GM23248 (cell line): ENCODE measurements around the gene DNAJB4. TPM values are rescaled to one million over a fixed set of nuclear protein-coding genes. Genes with fewer than 3 reads are reported as not detected.

ENCODE experiments used
- DNase-seq: peaks from one replicate; pipeline ENCODE4 v3.0.0-alpha.2; 2015
- H2AFZ ChIP-seq: fragments of 200-600 bp; sonication (generic); 2 replicates; pipeline ENCODE4 v1.6.1; 2016; ENCODE audit warnings: antibody characterized with exemption
- H3F3A ChIP-seq: fragments of 200-600 bp; sonication (generic); 2 replicates; pipeline ENCODE4 v1.6.1; 2016; ENCODE audit warnings: mild to moderate bottlenecking, antibody characterized with exemption, mixed run types; ENCODE audit not compliant: insufficient read depth
- H3K27ac ChIP-seq: fragments of 200-600 bp; sonication (generic); 2 replicates; pipeline ENCODE4 v1.5.1; 2016; ENCODE audit warnings: mild to moderate bottlenecking
- H3K27me3 ChIP-seq: fragments of 200-600 bp; sonication (generic); replicated peaks from 2 replicates; pipeline ENCODE4 v1.6.1; 2016; ENCODE audit warnings: mild to moderate bottlenecking; ENCODE audit not compliant: insufficient read depth
- H3K36me3 ChIP-seq: fragments of 200-600 bp; sonication (generic); 2 replicates; pipeline ENCODE4 v1.6.1; 2016; ENCODE audit warnings: low read depth, mild to moderate bottlenecking
- H3K4me1 ChIP-seq: fragments of 200-600 bp; sonication (generic); 2 replicates; pipeline ENCODE4 v1.6.1; 2016; ENCODE audit warnings: mild to moderate bottlenecking; ENCODE audit not compliant: insufficient read depth
- H3K4me2 ChIP-seq: fragments of 200-600 bp; sonication (generic); one replicate; pipeline ENCODE4 v1.6.1; 2016; ENCODE audit warnings: mild to moderate bottlenecking; ENCODE audit not compliant: unreplicated experiment
- H3K4me3 ChIP-seq: fragments of 200-600 bp; sonication (generic); 2 replicates; pipeline ENCODE4 v1.5.1; 2016; ENCODE audit warnings: mild to moderate bottlenecking
- H3K79me2 ChIP-seq: fragments of 200-600 bp; sonication (generic); 2 replicates; pipeline ENCODE4 v1.6.1; 2016; ENCODE audit warnings: mild to moderate bottlenecking; ENCODE audit not compliant: insufficient read depth
- H3K9ac ChIP-seq: fragments of 200-600 bp; sonication (generic); 2 replicates; pipeline ENCODE4 v1.6.1; 2016; ENCODE audit warnings: mild to moderate bottlenecking
- H3K9me2 ChIP-seq: fragments of 200-600 bp; sonication (generic); 2 replicates; pipeline ENCODE4 v1.6.1; 2016; ENCODE audit warnings: mixed run types, mild to moderate bottlenecking, moderate library complexity; ENCODE audit not compliant: insufficient read depth
- H3K9me3 ChIP-seq: fragments of 200-600 bp; sonication (generic); one replicate; pipeline ENCODE4 v1.6.1; 2017; ENCODE audit warnings: low read depth
- H4K20me1 ChIP-seq: fragments of 200-600 bp; sonication (generic); 2 replicates; pipeline ENCODE4 v1.6.0; 2016; ENCODE audit not compliant: insufficient read depth
- EZH2 ChIP-seq: fragments of 200-600 bp; sonication (generic); IDR thresholded peaks from 2 replicates; pipeline ENCODE4 v1.6.1; 2018; ENCODE audit warnings: antibody characterized with exemption, mild to moderate bottlenecking; ENCODE audit not compliant: insufficient read depth, poor library complexity, severe bottlenecking
- EZH2phosphoT487 ChIP-seq: fragments of 200-600 bp; sonication (generic); IDR thresholded peaks from 2 replicates; pipeline ENCODE4 v1.6.1; 2018; ENCODE audit warnings: antibody characterized with exemption, moderate library complexity, mild to moderate bottlenecking, low read depth; ENCODE audit not compliant: insufficient read depth
- WGBS, 2 experiments: methylation state at CpG; one replicate each; pipeline ENCODE4 v1.1.6; 2015 to 2017; ENCODE audit warnings: low lambda C conversion rate in 2 of 2, low coverage in 1 of 2; ENCODE audit errors: missing lambda C conversion rate in 2 of 2; 5-methylcytosine and 5-hydroxymethylcytosine counted together
- in situ Hi-C: fragments of 300-500 bp; cut with MboI; formaldehyde crosslinking; loops from 2 replicates; pipeline ENCODE4 v1.15.0; 2020
- polyA plus RNA-seq: library from polyadenylated mRNA; unstranded; fragments of >200 nt; fragmentation: Nextera tagmentation; extraction: Ambion mirVana; gene quantifications from 2 replicates; pipeline ENCODE4 v1.2.1, GENCODE V29; 2016
- total RNA-seq: library from RNA; depleted of rRNA; stranded (reverse); fragments of >200 nt; shearing (Covaris generic); gene quantifications from 2 replicates; pipeline ENCODE4 v1.2.3, GENCODE V29; 2014

The DNAJB4 gene
- total and polyA plus RNA-seq, 2 experiments from 2014 or later: 125 to 147 TPM

DNA sequence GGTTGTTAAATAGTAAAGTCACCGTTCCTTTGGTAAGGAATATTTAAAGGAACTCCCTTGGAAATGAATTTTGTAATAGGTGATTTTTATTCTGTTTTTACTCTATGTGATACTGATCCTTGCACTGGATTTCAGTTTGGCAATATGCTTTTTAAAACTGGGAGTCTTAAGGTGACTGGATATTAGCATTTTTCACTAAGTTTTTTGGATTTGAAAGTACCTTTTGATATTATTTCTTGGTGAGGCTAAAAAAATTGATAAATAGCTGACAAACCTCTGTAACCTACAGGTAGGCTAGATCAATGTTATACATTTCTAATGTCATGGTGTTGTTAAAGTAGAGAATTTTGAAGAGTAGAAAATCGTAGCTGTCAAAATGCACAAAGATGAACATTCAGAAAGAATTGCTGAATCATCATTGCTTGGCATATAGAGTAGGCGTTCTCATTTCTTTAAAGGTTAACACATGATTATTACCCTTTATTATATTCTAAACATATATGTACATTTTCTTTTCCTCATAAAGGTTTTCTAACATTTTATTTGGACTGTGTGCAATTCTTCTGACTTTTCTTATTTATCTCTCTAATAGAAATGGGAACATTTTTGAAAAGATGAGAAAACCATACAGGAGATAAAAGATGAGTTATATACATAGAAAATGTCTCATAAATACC lies 1.5 kb upstream of the DNAJB4 start:
- peak; percentile 49 for DNase-seq
- 0 out of 2 replicates have a peak, but pooled peaks cover 8% of the 10 kb centered on the region for H3K36me3 ChIP-seq
- no peaks in the 10 kb centered on the region for H3K9me2 ChIP-seq
- H3F3A ChIP-seq: peaks cover 66% of the 10 kb centered on the region
- in situ Hi-C loops: no loop called here
- TF ChIP-seq EZH2: no peak
- no peak for TF ChIP-seq EZH2phosphoT487
- peak overlapping the region; percentile 95 for H3K4me3 ChIP-seq
- peak overlapping the region; percentile 96 for H3K9ac ChIP-seq
- H3K4me2 ChIP-seq: peak overlapping the region; percentile 97
- WGBS, 2 experiments: 37 to 38% methylated on average over 3 of the region's 3 CpGs
- H3K4me1 ChIP-seq: peaks cover 26% of the 10 kb centered on the region
- H3K9me3 ChIP-seq: no peaks in the 10 kb centered on the region
- H2AFZ ChIP-seq: peak overlapping the region; percentile 54; the same call in 1 of the 2 replicates
- 0 out of 2 replicates have a peak, but pooled peaks cover 8% of the 10 kb centered on the region for H4K20me1 ChIP-seq
- peaks cover 93% of the 10 kb centered on the region for H3K79me2 ChIP-seq
- peak overlapping the region; percentile 91 for H3K27ac ChIP-seq
- H3K27me3 ChIP-seq: no peaks in the 10 kb centered on the region

DNA sequence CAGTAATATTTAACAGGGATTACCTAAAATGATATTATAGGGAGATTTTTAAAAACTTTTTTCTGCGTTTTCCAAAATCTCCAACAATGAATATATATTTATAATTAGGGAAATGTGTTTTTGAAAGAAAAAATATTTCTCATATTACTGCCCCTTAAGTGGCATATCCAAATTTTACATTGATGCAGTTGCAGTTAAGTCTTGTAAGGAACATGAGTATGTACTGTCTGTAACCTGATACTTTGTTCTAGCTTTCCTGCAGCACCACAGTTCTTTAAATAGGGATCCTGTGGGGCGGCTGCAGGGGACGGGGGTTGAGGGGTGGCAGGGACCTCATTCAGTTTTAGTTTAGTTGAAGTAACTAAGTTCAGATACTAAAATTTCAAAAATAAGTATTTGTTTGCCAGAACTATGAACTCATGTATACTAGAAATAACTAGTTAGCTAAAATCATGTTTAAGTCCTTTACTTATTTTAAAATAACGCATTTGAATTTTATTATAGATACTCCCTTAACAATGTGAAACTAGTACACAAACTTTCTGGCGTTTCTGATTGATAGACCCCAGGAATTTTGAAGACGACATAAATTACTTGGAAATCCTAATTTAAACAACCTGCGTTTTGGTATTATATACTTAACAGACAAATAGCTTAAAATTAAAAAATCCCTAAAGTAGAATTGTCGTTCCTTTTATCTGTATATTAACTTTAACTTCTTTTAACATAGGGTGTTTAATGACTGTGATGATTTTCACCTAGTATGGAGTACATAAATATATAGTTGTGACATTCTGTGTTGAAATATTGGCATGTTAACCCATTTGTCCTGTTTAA lies 639 bp upstream of the DNAJB4 start:
- peak; percentile 81 for DNase-seq
- no peak for TF ChIP-seq EZH2
- TF ChIP-seq EZH2phosphoT487: no peak
- Histone ChIP-seq H3K4me2 (peak overlapping the region; percentile 97), H3K4me3 (peak overlapping the region; percentile 95), H3K79me2 (peaks cover 93% of the 10 kb centered on the region), H2AFZ (peak overlapping the region; percentile 75), H3K4me1 (peaks cover 31% of the 10 kb centered on the region), H3K9me2 (no peaks in the 10 kb centered on the region), H3K9me3 (no peaks in the 10 kb centered on the region), H3F3A (peaks cover 73% of the 10 kb centered on the region), H4K20me1 (0 out of 2 replicates have a peak, but pooled peaks cover 9% of the 10 kb centered on the region), H3K9ac (peak overlapping the region; percentile 96), H3K27ac (peak overlapping the region; percentile 91), H3K36me3 (peaks cover 10% of the 10 kb centered on the region; the same call in 1 of the 2 replicates), H3K27me3 (no peaks in the 10 kb centered on the region)
- 1 to 2% methylated on average over 8 of the region's 8 CpGs for WGBS, 2 experiments
- in situ Hi-C loops: no loop called here

DNA sequence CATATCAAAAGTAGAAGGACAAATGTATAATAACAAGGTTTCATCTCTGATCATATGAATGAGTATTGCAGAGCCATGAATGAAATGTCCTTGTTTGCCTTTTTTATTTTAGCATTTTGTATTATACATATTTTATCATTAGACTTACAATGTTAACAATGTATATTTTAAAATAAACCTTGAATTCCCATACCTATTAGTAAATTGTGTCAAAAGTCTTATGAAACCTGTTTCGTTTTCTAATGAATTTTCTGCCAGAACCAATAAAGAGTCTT lies 646 bp downstream of the DNAJB4 start:
- WGBS, 2 experiments: 0% methylated on average over 1 of the region's 1 CpG
- Histone ChIP-seq H3K27me3 (no peaks in the 10 kb centered on the region), H3K9me2 (no peaks in the 10 kb centered on the region), H3K27ac (peak overlapping the region; percentile 91), H3K4me2 (peak overlapping the region; percentile 97), H3K4me3 (peak overlapping the region; percentile 95), H2AFZ (no peak overlapping the region), H4K20me1 (peaks cover 14% of the 10 kb centered on the region; the same call in 1 of the 2 replicates), H3K79me2 (peaks cover 93% of the 10 kb centered on the region), H3F3A (peaks cover 83% of the 10 kb centered on the region), H3K4me1 (peaks cover 35% of the 10 kb centered on the region), H3K36me3 (peaks cover 12% of the 10 kb centered on the region), H3K9me3 (no peaks in the 10 kb centered on the region), H3K9ac (peak overlapping the region; percentile 96)
- TF ChIP-seq EZH2phosphoT487 (no peak), EZH2 (no peak)
- DNase-seq: no peak
- in situ Hi-C loops: no loop called here

DNA sequence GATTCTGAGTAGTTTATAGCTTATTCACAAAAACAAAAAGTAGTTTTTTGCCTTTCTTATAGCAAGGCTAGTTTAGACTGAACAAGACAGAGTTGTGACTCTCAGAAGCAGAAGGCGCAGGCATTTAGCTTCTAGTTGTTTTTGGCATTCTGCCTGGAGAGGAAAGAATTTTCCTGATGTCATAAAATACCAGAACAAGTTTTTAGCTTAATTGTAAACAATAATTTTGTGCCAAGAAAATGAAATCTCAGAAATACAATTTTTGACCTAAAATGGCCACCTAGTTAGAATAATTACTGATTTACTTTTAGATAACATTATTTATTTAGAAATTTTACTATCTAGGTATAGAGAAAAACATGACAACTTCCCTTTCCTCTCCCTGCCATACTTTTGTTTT lies 1.0 kb downstream of the DNAJB4 start:
- Histone ChIP-seq H3K79me2 (peaks cover 93% of the 10 kb centered on the region), H3K27ac (peak overlapping the region; percentile 91), H2AFZ (no peak overlapping the region), H3K36me3 (peaks cover 16% of the 10 kb centered on the region), H3K4me2 (peak overlapping the region; percentile 97), H3F3A (peaks cover 87% of the 10 kb centered on the region), H3K27me3 (no peaks in the 10 kb centered on the region), H3K9me2 (no peaks in the 10 kb centered on the region), H4K20me1 (peaks cover 14% of the 10 kb centered on the region; the same call in 1 of the 2 replicates), H3K4me1 (peaks cover 39% of the 10 kb centered on the region), H3K9ac (peak overlapping the region; percentile 96), H3K9me3 (no peaks in the 10 kb centered on the region), H3K4me3 (peak overlapping the region; percentile 95)
- 0 to 3% methylated on average over 1 of the region's 1 CpG for WGBS, 2 experiments
- in situ Hi-C loops: no loop called here
- TF ChIP-seq EZH2 (no peak), EZH2phosphoT487 (no peak)
- DNase-seq: peak; percentile 91
